ENCODE data around the gene PRKCB. TPM values are rescaled to one million over a fixed set of nuclear protein-coding genes. Genes with fewer than 3 reads are reported as not detected.

PRKCB gene
- total RNA-seq, 1 donor from 2014 or later, result 24.1 TPM

DNA sequence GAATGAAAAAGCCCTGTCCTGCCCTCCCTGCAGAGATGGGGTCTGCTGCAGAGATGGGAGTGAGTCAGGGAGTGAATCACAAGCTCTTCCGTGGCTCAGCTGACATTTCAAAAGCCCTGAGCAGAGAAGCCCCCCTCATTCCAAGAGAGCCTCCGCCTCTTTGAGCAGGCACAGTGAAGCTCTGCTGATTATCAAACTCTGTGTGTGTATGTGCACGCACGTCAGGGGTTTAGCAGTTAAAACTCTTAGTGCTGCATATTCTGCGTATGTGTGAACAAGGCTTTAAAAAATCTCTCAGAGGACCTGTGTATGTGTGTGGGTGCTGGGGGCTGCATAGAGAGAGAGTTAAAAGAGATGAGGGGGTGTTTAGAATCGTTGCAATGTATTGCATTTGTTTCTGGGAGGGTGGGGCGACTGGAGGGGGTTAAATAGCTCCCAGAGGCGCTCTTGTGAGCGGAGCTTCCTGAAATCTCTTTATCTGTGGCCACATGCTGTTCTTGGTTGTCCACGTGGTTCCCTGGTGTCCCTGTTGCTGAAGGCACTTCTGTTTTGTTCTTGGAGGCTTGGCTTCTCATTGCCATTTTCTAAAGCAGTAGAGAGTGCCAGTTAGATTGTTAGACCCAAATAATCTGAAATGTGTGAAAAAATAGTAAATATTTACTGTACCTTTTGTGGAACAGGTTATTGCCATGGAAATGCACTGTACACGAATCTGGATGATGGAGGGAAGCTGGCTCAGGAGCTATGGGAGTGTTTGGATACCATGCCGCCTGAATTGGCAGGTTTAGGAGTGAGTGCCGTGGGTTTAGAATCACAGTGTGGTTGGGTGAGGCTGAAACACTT lies 116.6 kb downstream of the PRKCB start:
- Histone ChIP-seq H3K36me3 (no peaks in the 10 kb centered on the region), H3K4me1 (peaks cover 14% of the 10 kb centered on the region), H3K27ac (no peak overlapping the region), H3K9me3 (no peaks in the 10 kb centered on the region), H3K4me3 (no peak overlapping the region), H3K27me3 (ENCODE audit: low read depth) (no peaks in the 10 kb centered on the region)
- TF ChIP-seq, protein P1, sequence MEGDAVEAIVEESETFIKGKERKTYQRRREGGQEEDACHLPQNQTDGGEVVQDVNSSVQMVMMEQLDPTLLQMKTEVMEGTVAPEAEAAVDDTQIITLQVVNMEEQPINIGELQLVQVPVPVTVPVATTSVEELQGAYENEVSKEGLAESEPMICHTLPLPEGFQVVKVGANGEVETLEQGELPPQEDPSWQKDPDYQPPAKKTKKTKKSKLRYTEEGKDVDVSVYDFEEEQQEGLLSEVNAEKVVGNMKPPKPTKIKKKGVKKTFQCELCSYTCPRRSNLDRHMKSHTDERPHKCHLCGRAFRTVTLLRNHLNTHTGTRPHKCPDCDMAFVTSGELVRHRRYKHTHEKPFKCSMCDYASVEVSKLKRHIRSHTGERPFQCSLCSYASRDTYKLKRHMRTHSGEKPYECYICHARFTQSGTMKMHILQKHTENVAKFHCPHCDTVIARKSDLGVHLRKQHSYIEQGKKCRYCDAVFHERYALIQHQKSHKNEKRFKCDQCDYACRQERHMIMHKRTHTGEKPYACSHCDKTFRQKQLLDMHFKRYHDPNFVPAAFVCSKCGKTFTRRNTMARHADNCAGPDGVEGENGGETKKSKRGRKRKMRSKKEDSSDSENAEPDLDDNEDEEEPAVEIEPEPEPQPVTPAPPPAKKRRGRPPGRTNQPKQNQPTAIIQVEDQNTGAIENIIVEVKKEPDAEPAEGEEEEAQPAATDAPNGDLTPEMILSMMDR (IDR thresholded peaks at IDR 0.05), result no peak
- DNase-seq, result no peak
- peak; percentile 44 to 72 for ATAC-seq
- intact Hi-C loops (cut with DNase I), result no loop called here

- intact Hi-C loops (cut with DNase I), result no loop called here
- Histone ChIP-seq H3K4me3 (no peak overlapping the region), H3K36me3 (no peaks in the 10 kb centered on the region), H3K9me3 (no peaks in the 10 kb centered on the region), H3K4me1 (peaks cover 14% of the 10 kb centered on the region), H3K27me3 (ENCODE audit: low read depth) (no peaks in the 10 kb centered on the region), H3K27ac (no peak overlapping the region)
- TF ChIP-seq, protein P1 (IDR thresholded peaks at IDR 0.05), result no peak
- DNase-seq, result no peak
- no peak for ATAC-seq
Measured at GRCh38 chr16:23952971-23953300, 117.2 kb downstream of the PRKCB start.

DNA sequence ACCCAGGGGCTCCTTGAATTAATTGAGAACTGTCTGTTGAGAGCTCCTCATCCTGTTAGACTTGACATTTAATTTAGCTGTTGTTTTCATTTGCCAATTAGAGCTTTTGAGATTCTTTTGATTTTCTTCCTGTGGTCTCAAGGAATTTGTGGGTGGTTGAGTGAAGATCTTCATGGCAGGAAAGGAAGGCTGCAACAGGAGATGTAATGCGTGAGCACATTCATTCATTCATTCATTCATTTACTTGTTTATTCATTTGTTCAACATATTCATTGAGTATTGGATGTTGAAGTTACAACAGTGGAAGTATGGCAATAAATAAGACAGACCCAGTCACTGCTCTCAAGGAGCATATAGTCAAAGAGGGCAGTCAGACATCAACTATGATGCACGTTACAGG lies 117.7 kb downstream of the PRKCB start:
- Histone ChIP-seq H3K27me3 (ENCODE audit: low read depth) (no peaks in the 10 kb centered on the region), H3K9me3 (no peaks in the 10 kb centered on the region), H3K27ac (no peak overlapping the region), H3K4me1 (peaks cover 14% of the 10 kb centered on the region), H3K4me3 (no peak overlapping the region), H3K36me3 (no peaks in the 10 kb centered on the region)
- ATAC-seq, result no peak
- DNase-seq, result no peak
- intact Hi-C loops (cut with DNase I), result no loop called here
- TF ChIP-seq, protein P1 (IDR thresholded peaks at IDR 0.05), result no peak

DNA sequence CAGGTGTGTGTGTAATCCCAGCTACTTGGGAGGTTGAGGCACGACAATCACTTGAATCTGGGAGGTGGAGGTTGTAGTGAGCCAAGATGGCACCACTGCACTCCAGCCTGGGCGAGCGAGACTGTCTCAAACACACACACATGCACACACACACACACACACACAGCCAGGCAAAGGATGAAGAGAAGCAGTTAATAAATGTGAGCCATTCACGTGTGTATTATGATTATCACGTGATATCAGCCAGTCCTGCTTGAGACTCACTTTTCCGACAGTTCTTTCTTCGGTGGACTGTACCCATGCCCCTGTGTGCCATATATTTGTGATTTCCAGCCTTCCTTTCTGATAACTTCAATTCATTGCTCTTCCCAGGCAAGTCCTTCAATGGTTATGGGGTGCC lies 119.3 kb downstream of the PRKCB start:
- peaks cover 16% of the 10 kb centered on the region for H3K4me1 ChIP-seq
- H3K27me3 ChIP-seq (ENCODE audit: low read depth), result no peaks in the 10 kb centered on the region
- no peak overlapping the region for H3K4me3 ChIP-seq
- no peaks in the 10 kb centered on the region for H3K36me3 ChIP-seq
- intact Hi-C loops (cut with DNase I), result no loop called here
- H3K9me3 ChIP-seq, result no peaks in the 10 kb centered on the region
- TF ChIP-seq, protein P1 (IDR thresholded peaks at IDR 0.05), result no peak
- ATAC-seq, result no peak
- no peak overlapping the region for H3K27ac ChIP-seq
- no peak for DNase-seq

- ATAC-seq (no peak), DNase-seq (no peak)
- H3K27me3 ChIP-seq (ENCODE audit: low read depth), result no peaks in the 10 kb centered on the region
- H3K9me3 ChIP-seq, result no peaks in the 10 kb centered on the region
- no peak overlapping the region for H3K27ac ChIP-seq
- TF ChIP-seq, protein P1 (IDR thresholded peaks at IDR 0.05), result no peak
- no peak overlapping the region for H3K4me3 ChIP-seq
- intact Hi-C loops (cut with DNase I), result no loop called here
- H3K4me1 ChIP-seq, result peaks cover 17% of the 10 kb centered on the region
- H3K36me3 ChIP-seq, result no peaks in the 10 kb centered on the region
Measured at GRCh38 chr16:23957287-23957686, 121.5 kb downstream of the PRKCB start.
